Measurements from ENCODE around the gene ERCC4. TPM values are rescaled to one million over a fixed set of nuclear protein-coding genes. Genes with fewer than 3 reads are reported as not detected.

The ERCC4 gene
- total RNA-seq, 1 donor from 2014 or later, result 7.2 TPM

DNA sequence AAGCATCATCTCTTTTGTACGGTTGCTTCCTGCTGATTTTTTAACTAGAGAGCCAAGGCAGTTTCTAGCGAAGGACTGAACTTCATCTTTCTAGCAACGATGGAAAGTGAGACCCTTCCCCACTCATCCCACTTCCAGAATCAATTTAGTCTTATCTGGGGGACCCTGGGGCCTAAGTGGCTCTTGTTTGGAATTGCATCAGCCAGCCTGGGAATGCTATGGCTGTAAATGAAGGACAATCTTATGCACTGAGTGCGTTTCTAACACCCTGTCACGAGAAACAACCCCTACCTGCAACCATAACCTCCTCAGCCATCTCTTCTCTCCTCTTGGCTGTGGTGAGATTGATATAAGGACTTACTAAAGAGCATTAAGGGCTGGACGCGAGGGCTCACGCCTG is 64.8 kb downstream of the ERCC4 start:
- Histone ChIP-seq H3K27me3 (ENCODE audit: control insufficient read depth, insufficient read depth, low read length) (no peaks in the 10 kb centered on the region), H3K4me3 (ENCODE audit: low read depth, low read length) (no peak overlapping the region), H3K36me3 (ENCODE audit: control insufficient read depth, insufficient read depth, low read length) (no peaks in the 10 kb centered on the region)
- DNase-seq (ENCODE audit: low read depth), result no peak
- no peak for TF ChIP-seq CTCF (IDR thresholded peaks at IDR 0.05; ENCODE audit: insufficient read depth, low read length, poor library complexity, severe bottlenecking)

GRCh38 chr16:13988038-13988437 is 68.1 kb downstream of the ERCC4 start:
- no peak for DNase-seq (ENCODE audit: low read depth)

GRCh38 chr16:13992322-13992721 is 72.4 kb downstream of the ERCC4 start:
- no peak overlapping the region for H3K4me3 ChIP-seq (ENCODE audit: low read depth, low read length)
- no peak for TF ChIP-seq CTCF (IDR thresholded peaks at IDR 0.05; ENCODE audit: insufficient read depth, low read length, poor library complexity, severe bottlenecking)
- H3K36me3 ChIP-seq (ENCODE audit: control insufficient read depth, insufficient read depth, low read length), result no peaks in the 10 kb centered on the region
- H3K27me3 ChIP-seq (ENCODE audit: control insufficient read depth, insufficient read depth, low read length), result no peaks in the 10 kb centered on the region
- DNase-seq (ENCODE audit: low read depth), result no peak

More at GRCh38 chr16:13988038-13988437, 68.1 kb downstream of the ERCC4 start:
- Histone ChIP-seq H3K4me3 (ENCODE audit: low read depth, low read length) (no peak overlapping the region), H3K27me3 (ENCODE audit: control insufficient read depth, insufficient read depth, low read length) (no peaks in the 10 kb centered on the region), H3K36me3 (ENCODE audit: control insufficient read depth, insufficient read depth, low read length) (no peaks in the 10 kb centered on the region)
- no peak for TF ChIP-seq CTCF (IDR thresholded peaks at IDR 0.05; ENCODE audit: insufficient read depth, low read length, poor library complexity, severe bottlenecking)

DNA sequence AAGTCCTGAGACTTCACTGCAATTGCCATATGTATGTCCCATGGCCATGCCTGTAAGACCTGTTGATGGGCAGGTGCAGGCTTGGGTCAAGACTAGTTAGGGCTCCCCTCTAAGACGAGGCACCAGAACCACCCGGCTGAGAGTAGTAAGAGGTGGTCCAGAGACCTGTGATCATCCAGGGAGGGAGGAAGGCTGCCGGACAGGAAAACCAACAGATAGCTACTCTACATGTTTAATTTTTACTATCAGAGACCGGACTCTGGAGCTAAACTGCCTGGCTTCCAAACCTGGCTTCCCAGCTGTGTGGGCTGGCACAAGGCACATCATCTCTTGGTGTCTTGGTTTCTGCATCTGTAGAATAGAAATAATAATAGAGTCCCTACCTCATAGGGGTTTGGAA is 73.0 kb downstream of the ERCC4 start:
- Histone ChIP-seq H3K36me3 (ENCODE audit: control insufficient read depth, insufficient read depth, low read length) (no peaks in the 10 kb centered on the region), H3K27me3 (ENCODE audit: control insufficient read depth, insufficient read depth, low read length) (no peaks in the 10 kb centered on the region), H3K4me3 (ENCODE audit: low read depth, low read length) (no peak overlapping the region)
- no peak for TF ChIP-seq CTCF (IDR thresholded peaks at IDR 0.05; ENCODE audit: insufficient read depth, low read length, poor library complexity, severe bottlenecking)
- no peak for DNase-seq (ENCODE audit: low read depth)

- no peak for DNase-seq (ENCODE audit: low read depth)
- no peak overlapping the region for H3K4me3 ChIP-seq (ENCODE audit: low read depth, low read length)
These were observed 74.5 kb downstream of the ERCC4 start for GRCh38 chr16:13994239-13995106.

More at GRCh38 chr16:13994239-13995106, 74.5 kb downstream of the ERCC4 start:
- Histone ChIP-seq H3K36me3 (ENCODE audit: control insufficient read depth, insufficient read depth, low read length) (no peaks in the 10 kb centered on the region), H3K27me3 (ENCODE audit: control insufficient read depth, insufficient read depth, low read length) (no peaks in the 10 kb centered on the region)
- TF ChIP-seq CTCF (IDR thresholded peaks at IDR 0.05; ENCODE audit: insufficient read depth, low read length, poor library complexity, severe bottlenecking), result no peak

Data from kidney epithelial cell (primary cell).